ENCODE data around the gene RASAL2. TPM values are rescaled to one million over a fixed set of nuclear protein-coding genes. Genes with fewer than 3 reads are reported as not detected.

The RASAL2 gene
- total RNA-seq, 1 experiment from 2014 or later = 36.8 TPM

DNA sequence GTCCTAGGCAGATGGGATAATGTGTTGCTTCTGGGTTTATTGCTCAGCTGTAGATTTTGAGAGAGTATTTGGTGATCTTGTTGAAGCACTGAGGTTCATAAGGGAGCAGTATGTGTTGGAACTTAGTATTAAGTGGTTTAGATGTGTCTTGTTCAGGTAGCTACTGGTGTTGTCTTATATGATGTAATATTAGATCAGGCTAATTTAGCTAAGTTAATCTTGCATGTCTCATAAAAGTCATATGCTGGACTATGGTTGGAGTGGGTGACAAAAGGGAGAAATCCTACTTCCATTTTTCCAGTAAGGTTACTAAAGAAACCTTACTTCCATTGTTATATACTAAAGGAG is 206.4 kb downstream of the RASAL2 start:
- intact Hi-C loops (cut with micrococcal nuclease; ENCODE audit: unreplicated experiment) = loop anchor here (2.0 kb wide), 1 partner anchor 200 kb away; no protein-coding TSS in a partner anchor
- Histone ChIP-seq H3K27me3 (replicated peaks; ENCODE audit: control insufficient read depth, insufficient read depth, low read length) (no peaks in the 10 kb centered on the region), H3K9me3 (no peaks in the 10 kb centered on the region), H3K4me3 (ENCODE audit: low read depth, low read length) (no peak overlapping the region), H3K4me1 (no peaks in the 10 kb centered on the region), H3K36me3 (ENCODE audit: control insufficient read depth, insufficient read depth, low read length) (no peaks in the 10 kb centered on the region)
- H3K4me3 Mint-ChIP-seq (ENCODE audit: unreplicated experiment) = no peak overlapping the region
- no TSS peak for BruUV-seq (replicated peaks)
- H3K4me1 Mint-ChIP-seq (ENCODE audit: low read depth, unreplicated experiment) = peaks cover 15% of the 10 kb centered on the region
- DNase-seq = no peak
- H3K36me3 Mint-ChIP-seq (ENCODE audit: insufficient read depth, unreplicated experiment) = no peaks in the 10 kb centered on the region
- H3K27ac Mint-ChIP-seq (ENCODE audit: unreplicated experiment) = no peak overlapping the region
- H3K27me3 Mint-ChIP-seq (ENCODE audit: insufficient read depth, unreplicated experiment) = no peaks in the 10 kb centered on the region
- POLR2A ChIA-PET = no interaction called here
- TF ChIP-seq, protein P1, sequence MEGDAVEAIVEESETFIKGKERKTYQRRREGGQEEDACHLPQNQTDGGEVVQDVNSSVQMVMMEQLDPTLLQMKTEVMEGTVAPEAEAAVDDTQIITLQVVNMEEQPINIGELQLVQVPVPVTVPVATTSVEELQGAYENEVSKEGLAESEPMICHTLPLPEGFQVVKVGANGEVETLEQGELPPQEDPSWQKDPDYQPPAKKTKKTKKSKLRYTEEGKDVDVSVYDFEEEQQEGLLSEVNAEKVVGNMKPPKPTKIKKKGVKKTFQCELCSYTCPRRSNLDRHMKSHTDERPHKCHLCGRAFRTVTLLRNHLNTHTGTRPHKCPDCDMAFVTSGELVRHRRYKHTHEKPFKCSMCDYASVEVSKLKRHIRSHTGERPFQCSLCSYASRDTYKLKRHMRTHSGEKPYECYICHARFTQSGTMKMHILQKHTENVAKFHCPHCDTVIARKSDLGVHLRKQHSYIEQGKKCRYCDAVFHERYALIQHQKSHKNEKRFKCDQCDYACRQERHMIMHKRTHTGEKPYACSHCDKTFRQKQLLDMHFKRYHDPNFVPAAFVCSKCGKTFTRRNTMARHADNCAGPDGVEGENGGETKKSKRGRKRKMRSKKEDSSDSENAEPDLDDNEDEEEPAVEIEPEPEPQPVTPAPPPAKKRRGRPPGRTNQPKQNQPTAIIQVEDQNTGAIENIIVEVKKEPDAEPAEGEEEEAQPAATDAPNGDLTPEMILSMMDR (IDR thresholded peaks at IDR 0.05; ENCODE audit: insufficient read depth in 1 of 2, low read depth in 1 of 2, low read length in 1 of 2, severe bottlenecking in 1 of 2, unreplicated experiment in 1 of 2) = no peak
- H3K9me3 Mint-ChIP-seq (ENCODE audit: unreplicated experiment) = no peaks in the 10 kb centered on the region
- CTCF ChIA-PET = interaction anchor here (0.6 to 2.0 kb wide), 12 partner anchors 11 to 352 kb away, joined by 3 to 15 read pairs (median 4); no protein-coding TSS in a partner anchor

DNA sequence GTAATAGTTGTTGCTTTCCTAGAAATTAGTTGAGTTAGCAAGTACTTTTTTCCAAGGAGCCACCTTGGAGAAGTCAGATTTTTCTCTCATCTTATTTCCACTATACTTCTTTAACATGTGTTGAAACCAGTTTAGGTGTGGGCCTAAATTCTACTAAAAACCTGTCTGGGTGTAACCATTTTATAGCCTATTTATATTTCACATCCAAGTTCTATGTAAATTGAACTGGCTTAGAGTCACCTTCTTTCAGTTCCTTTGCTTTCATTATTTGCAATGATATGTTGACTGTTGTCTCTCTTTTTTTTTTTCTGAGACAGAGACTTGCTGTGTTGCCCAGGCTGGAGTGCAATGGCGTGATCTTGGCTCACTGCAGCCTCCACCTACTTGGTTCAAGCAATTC is 207.2 kb downstream of the RASAL2 start:
- H3K36me3 ChIP-seq (ENCODE audit: control insufficient read depth, insufficient read depth, low read length) = no peaks in the 10 kb centered on the region
- no peaks in the 10 kb centered on the region for H3K9me3 ChIP-seq
- Mint-ChIP-seq H3K9me3 (ENCODE audit: unreplicated experiment) (no peaks in the 10 kb centered on the region), H3K4me3 (ENCODE audit: unreplicated experiment) (no peak overlapping the region), H3K27me3 (ENCODE audit: insufficient read depth, unreplicated experiment) (no peaks in the 10 kb centered on the region), H3K4me1 (ENCODE audit: low read depth, unreplicated experiment) (peaks cover 15% of the 10 kb centered on the region), H3K27ac (ENCODE audit: unreplicated experiment) (no peak overlapping the region), H3K36me3 (ENCODE audit: insufficient read depth, unreplicated experiment) (no peaks in the 10 kb centered on the region)
- ChIA-PET POLR2A (no interaction called here), CTCF (interaction anchor here (2.0 kb wide), 1 partner anchor 269 kb away, joined by 7 read pairs; no protein-coding TSS in a partner anchor)
- TF ChIP-seq, protein P1 (IDR thresholded peaks at IDR 0.05; ENCODE audit: insufficient read depth in 1 of 2, low read depth in 1 of 2, low read length in 1 of 2, severe bottlenecking in 1 of 2, unreplicated experiment in 1 of 2) = no peak
- no TSS peak for BruUV-seq (replicated peaks)
- no peak for DNase-seq
- H3K4me1 ChIP-seq = no peaks in the 10 kb centered on the region
- H3K4me3 ChIP-seq (ENCODE audit: low read depth, low read length) = no peak overlapping the region
- intact Hi-C loops (cut with micrococcal nuclease; ENCODE audit: unreplicated experiment) = loop anchor here (2.0 kb wide), 1 partner anchor 200 kb away; no protein-coding TSS in a partner anchor
- no peaks in the 10 kb centered on the region for H3K27me3 ChIP-seq (replicated peaks; ENCODE audit: control insufficient read depth, insufficient read depth, low read length)

DNA sequence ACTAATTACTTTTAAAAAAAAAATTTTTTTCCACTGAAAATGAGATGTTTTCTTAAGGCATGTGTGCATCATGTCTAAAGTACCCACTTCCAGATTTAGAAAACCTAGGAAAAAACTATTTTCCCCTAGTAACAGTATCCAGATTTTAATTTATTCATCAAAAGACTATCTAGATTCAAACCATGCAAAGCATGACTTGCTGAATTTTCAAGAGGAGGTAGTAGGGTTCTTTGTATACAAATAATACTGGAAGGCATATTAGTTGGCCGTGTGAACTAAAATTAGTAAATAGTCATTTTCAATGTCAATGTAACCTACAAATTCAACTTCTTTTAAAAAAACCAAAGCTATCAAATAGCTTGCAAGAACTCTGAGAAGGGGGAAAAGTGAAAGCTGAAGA is 213.4 kb downstream of the RASAL2 start:
- Mint-ChIP-seq H3K9me3 (ENCODE audit: unreplicated experiment) (no peaks in the 10 kb centered on the region), H3K4me1 (ENCODE audit: low read depth, unreplicated experiment) (peaks cover 25% of the 10 kb centered on the region), H3K27me3 (ENCODE audit: insufficient read depth, unreplicated experiment) (no peaks in the 10 kb centered on the region), H3K36me3 (ENCODE audit: insufficient read depth, unreplicated experiment) (no peaks in the 10 kb centered on the region), H3K4me3 (ENCODE audit: unreplicated experiment) (no peak overlapping the region), H3K27ac (ENCODE audit: unreplicated experiment) (no peak overlapping the region)
- no TSS peak for BruUV-seq (replicated peaks)
- Histone ChIP-seq H3K4me1 (no peaks in the 10 kb centered on the region), H3K9me3 (no peaks in the 10 kb centered on the region), H3K36me3 (ENCODE audit: control insufficient read depth, insufficient read depth, low read length) (no peaks in the 10 kb centered on the region), H3K4me3 (ENCODE audit: low read depth, low read length) (no peak overlapping the region), H3K27me3 (replicated peaks; ENCODE audit: control insufficient read depth, insufficient read depth, low read length) (no peaks in the 10 kb centered on the region)
- intact Hi-C loops (cut with micrococcal nuclease; ENCODE audit: unreplicated experiment) = loop anchor here (5.0 kb wide), 1 partner anchor 695 kb away; no protein-coding TSS in a partner anchor
- no peak for DNase-seq
- POLR2A ChIA-PET = no interaction called here
- CTCF ChIA-PET = no interaction called here
- TF ChIP-seq, protein P1 (IDR thresholded peaks at IDR 0.05; ENCODE audit: insufficient read depth in 1 of 2, low read depth in 1 of 2, low read length in 1 of 2, severe bottlenecking in 1 of 2, unreplicated experiment in 1 of 2) = no peak
